Muscle of leg (tissue), 11 donors: ENCODE results near the gene HOXD10. TPM values are rescaled to one million over a fixed set of nuclear protein-coding genes. Genes with fewer than 3 reads are reported as not detected.

ENCODE experiments used
- DNase-seq: peaks from one replicate; pipeline ENCODE4 v3.0.0; 2013
- H3K27ac ChIP-seq: one replicate; pipeline ENCODE4 v1.5.1; 2013; ENCODE audit warnings: mild to moderate bottlenecking, low read length, control low read depth
- H3K27me3 ChIP-seq: one replicate; pipeline ENCODE4 v1.6.1; 2013; ENCODE audit warnings: low read length; ENCODE audit not compliant: control insufficient read depth, insufficient read depth
- H3K36me3 ChIP-seq: one replicate; pipeline ENCODE4 v1.6.1; 2013; ENCODE audit warnings: low read length; ENCODE audit not compliant: control insufficient read depth, insufficient read depth
- H3K4me1 ChIP-seq: one replicate; pipeline ENCODE4 v1.6.1; 2013; ENCODE audit warnings: low read length; ENCODE audit not compliant: control insufficient read depth, insufficient read depth
- H3K4me3 ChIP-seq: one replicate; pipeline ENCODE4 v1.5.1; 2013; ENCODE audit warnings: low read length, control low read depth
- H3K9me3 ChIP-seq: replicated peaks from 2 replicates; pipeline ENCODE4 v1.6.1; 2013; ENCODE audit warnings: low read depth, low read length; ENCODE audit not compliant: control insufficient read depth
- WGBS: methylation state at CpG from one replicate; pipeline ENCODE4 v1.1.5; 2013; ENCODE audit warnings: missing lambda C conversion rate; ENCODE audit not compliant: insufficient coverage; 5-methylcytosine and 5-hydroxymethylcytosine counted together
- polyA plus RNA-seq, 8 donors: library from polyadenylated mRNA; unstranded; fragments of 120-200 nt; gene quantifications; one replicate each; pipeline versions ENCODE4 v1.2.1 to v1.2.3, GENCODE V29; 2013; ENCODE audit warnings: inconsistent platforms in 1 of 8, low replicate concordance in 1 of 8; ENCODE audit not compliant: insufficient read length in 8 of 8, insufficient read depth in 1 of 8
- total RNA-seq: library from RNA; stranded (reverse); fragments of 120-200 nt; gene quantifications from one replicate; pipeline ENCODE4 v1.2.4, GENCODE V29; 2013

The HOXD10 gene
- total and polyA plus RNA-seq, 9 donors, result 0.05 to 4.6 (median 0.21) TPM; not detected in 2

DNA sequence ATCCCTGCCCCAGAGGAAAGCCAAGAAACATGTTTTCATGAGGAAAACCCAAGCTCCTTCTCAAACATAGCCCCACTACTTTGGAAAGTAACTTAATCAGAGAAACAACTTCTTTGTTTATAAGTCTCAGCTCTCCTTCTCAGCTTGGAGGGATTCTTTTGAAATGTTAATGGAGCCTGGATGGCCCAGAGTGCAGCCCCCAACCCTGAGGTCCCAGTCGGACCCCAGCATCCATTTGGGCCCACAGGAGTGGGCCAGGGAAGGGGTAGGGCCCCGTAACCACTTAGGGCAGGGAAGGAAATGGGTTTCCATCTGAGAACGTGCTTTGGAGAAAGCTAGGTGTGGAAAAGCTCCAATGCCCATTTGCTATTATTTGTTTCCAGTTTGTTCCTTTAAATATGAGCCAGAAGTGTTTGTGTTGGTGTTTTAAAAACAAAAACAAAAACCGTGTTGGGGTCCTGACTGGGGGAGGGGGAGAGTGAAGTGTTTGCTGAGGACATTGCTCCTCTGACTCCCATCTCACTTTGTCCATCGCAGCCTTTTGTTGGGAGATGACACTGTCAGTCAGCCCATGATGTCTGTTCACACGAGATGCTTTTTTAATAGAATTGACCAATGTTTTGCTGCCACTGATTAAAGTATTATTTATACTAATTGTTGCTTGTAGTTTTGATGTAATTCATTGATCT lies 38.9 kb downstream of the HOXD10 start:
- no peak overlapping the region for H3K27ac ChIP-seq
- H3K27me3 ChIP-seq, result peaks cover 85% of the 10 kb centered on the region
- DNase-seq, result no peak
- no peak overlapping the region for H3K4me3 ChIP-seq
- H3K36me3 ChIP-seq, result peaks cover 18% of the 10 kb centered on the region
- peaks cover 30% of the 10 kb centered on the region for H3K4me1 ChIP-seq
- 67% methylated on average over 1 of the region's 6 CpGs for WGBS
- H3K9me3 ChIP-seq, result no peaks in the 10 kb centered on the region

DNA sequence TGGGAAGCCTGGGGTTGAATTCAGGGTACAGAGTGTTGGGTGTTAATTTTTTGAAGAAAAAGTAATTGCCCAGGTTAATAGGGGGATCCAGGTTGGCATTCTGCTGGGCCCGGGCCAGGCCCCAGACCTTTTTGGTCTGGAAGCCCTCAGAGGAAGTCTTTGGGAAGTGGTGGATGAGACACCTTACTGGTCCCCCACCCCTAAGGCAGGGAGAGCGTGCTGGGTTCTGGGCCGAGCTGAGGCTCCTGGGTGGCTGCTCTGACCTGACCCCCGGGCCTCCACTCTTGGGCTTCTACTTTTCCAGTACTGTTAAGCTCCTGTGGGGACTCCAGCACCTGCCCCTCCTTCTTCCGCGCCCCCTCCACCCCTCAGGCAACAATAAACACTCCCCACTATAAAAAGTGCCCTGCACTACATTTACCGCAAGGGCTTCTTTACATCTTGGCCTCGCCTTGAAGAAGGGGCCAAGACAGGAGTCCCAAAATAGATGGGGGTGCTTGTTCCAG lies 39.8 kb downstream of the HOXD10 start:
- WGBS, result 81% methylated on average over 3 of the region's 8 CpGs
- Histone ChIP-seq H3K4me1 (peaks cover 34% of the 10 kb centered on the region), H3K4me3 (no peak overlapping the region), H3K9me3 (no peaks in the 10 kb centered on the region), H3K27ac (no peak overlapping the region), H3K36me3 (peaks cover 15% of the 10 kb centered on the region), H3K27me3 (peaks cover 85% of the 10 kb centered on the region)
- no peak for DNase-seq

DNA sequence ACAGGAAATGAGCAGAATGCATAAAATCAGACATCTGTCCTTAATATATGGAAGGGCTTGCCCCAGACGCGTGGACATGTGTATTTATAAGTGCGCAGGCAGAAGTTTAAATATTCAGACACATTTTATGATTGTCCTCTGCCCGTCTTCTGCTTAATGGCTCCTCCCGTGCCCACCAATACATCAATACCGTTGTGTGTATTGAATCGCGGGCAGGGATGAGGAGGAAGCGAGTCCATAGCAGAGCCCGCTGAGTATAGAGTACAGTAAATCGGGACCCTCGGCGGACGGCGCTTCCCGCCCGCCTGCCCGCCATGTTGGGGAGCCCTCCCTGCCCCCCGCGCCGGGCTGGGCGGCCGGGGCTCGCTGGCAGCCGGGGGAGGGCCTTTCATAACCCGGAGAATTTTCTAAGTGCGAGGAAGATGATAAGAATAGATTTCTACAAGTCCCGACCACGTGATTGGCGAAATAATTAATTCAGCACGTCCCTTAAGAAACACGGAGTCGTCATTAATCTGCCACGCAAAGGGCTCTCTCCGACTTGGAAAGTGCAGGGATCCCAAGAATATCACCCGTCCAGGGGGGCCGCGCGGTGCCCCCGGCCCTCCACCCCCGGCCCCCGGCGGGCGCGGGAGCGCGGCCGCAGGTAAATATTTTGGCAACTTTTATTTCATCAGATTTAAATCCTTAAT lies 40.4 kb downstream of the HOXD10 start, which contains the start of gene HOXD3:
Gene HOXD3, plus strand, starts transcription at position 501 of the 692 bp plus-strand sequence. CDS start 11,808 bp downstream, outside the sequence.
- H3K9me3 ChIP-seq, result no peaks in the 10 kb centered on the region
- no peak for DNase-seq
- H3K4me1 ChIP-seq, result peaks cover 38% of the 10 kb centered on the region
- H3K4me3 ChIP-seq, result peak within 1 kb of the TSS; percentile 10
- H3K27ac ChIP-seq, result no peak within 1 kb of the TSS
- 29% methylated on average over 33 of the region's 48 CpGs for WGBS
- peaks cover 15% of the 10 kb centered on the region for H3K36me3 ChIP-seq
- H3K27me3 ChIP-seq, result peaks cover 85% of the 10 kb centered on the region

DNA sequence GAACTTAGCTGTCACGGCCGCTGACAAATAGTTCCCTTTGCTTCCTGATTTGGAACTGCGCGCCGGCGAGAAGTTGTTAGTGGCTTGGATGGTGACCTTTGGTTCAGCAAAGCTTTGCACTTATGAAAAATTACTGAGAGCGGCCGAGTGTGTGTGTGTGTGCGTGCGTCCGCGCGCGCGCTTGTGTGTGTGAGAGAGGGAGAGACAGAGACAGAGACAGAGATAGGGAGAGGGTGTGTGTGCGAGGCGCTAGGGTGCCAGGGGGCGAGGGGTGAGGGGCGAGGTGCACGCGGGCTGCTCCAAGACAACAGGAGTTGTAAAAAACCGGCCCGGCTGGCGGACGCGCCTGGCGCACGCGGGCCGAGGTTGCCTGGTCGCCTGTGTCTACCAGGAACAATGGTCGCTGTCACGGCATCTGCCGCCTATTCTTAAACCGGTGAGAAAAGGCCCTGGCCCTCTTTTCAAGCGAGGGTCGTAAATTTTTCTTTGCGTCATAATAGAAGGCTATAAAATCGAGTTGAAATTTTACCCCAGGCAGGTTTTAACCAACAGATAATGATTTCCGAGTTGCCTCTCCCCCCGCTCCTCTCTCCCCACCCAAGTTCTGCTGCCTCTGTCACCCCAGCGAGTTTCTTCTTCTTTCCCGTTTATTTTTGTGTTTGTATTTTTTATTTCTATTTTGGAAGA lies 41.1 kb downstream of the HOXD10 start:
- H3K4me1 ChIP-seq, result peaks cover 45% of the 10 kb centered on the region
- peaks cover 12% of the 10 kb centered on the region for H3K36me3 ChIP-seq
- H3K27ac ChIP-seq, result no peak overlapping the region
- peak overlapping the region; percentile 10 for H3K4me3 ChIP-seq
- no peaks in the 10 kb centered on the region for H3K9me3 ChIP-seq
- WGBS, result 42% methylated on average over 38 of the region's 43 CpGs
- no peak for DNase-seq
- H3K27me3 ChIP-seq, result peaks cover 85% of the 10 kb centered on the region

DNA sequence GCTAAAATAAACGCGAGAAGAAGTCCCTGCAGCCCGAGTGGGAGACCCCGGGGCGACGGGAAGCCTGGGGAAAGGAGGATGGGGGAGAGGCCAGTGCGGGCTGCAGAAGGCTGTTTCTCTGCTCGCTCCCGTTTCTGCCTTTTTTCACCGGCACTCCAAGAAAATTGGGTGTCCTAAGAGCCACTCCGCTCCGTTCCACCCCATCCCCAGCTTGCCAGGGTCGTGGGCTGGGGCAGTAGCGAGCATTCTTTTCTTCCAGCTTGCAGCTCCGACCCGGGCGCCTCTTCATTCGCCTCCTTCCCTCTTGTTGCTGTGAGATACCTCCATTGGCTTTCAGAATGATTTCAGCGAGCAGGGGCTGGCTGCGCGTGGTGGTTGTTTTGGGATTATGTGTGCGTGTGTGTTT lies 41.6 kb downstream of the HOXD10 start:
- peaks cover 85% of the 10 kb centered on the region for H3K27me3 ChIP-seq
- WGBS, result 60% methylated on average over 11 of the region's 22 CpGs

DNA sequence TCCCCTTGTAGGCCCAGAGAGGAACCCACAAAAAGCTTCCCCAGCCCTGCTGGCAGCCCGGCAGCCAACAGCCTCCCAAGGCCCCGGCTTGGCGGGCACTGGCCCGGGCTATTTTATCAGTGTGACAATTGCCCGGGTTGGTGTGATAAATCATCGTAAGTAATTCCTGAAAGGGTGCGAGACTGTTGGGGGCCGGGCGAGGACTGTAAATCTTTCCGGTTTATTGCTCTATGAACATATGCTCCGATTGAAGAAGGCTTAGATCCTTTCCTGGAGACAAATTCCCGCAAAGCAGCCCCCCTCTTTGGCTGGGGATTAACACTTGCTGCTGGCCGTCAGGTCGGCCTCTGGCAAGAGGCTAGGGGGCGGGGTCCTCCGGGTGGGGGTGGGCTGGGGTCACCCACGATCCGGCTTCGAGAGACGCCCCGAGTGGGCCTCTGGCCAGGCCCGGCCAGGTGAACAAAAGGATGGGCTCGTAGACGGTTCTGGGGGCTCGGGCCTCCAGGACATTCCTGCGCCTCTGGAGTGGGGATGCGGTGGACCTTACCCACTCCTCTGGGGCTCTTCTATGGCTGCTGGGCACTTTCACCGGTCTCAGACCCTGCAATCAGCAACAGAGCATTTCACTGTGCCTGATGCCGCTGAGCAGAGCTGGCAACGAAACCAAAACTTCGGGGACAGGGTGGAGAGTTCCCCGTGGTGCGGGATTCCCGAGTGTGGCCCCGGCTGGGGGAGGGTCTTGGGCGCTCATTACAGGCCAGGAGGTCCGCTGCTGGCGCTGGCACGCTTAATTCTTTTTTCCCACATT lies 42.5 kb downstream of the HOXD10 start:
- Histone ChIP-seq H3K9me3 (peaks cover 3% of the 10 kb centered on the region), H3K4me3 (no peak overlapping the region), H3K27me3 (peaks cover 90% of the 10 kb centered on the region), H3K4me1 (peaks cover 51% of the 10 kb centered on the region), H3K36me3 (peaks cover 3% of the 10 kb centered on the region), H3K27ac (no peak overlapping the region)
- DNase-seq, result no peak
- WGBS, result 43% methylated on average over 22 of the region's 39 CpGs

More for the DNA sequence above, 41.6 kb downstream of the HOXD10 start:
- no peak for DNase-seq
- no peak overlapping the region for H3K4me3 ChIP-seq
- no peak overlapping the region for H3K27ac ChIP-seq
- no peaks in the 10 kb centered on the region for H3K9me3 ChIP-seq
- H3K36me3 ChIP-seq, result peaks cover 9% of the 10 kb centered on the region
- H3K4me1 ChIP-seq, result peaks cover 51% of the 10 kb centered on the region

DNA sequence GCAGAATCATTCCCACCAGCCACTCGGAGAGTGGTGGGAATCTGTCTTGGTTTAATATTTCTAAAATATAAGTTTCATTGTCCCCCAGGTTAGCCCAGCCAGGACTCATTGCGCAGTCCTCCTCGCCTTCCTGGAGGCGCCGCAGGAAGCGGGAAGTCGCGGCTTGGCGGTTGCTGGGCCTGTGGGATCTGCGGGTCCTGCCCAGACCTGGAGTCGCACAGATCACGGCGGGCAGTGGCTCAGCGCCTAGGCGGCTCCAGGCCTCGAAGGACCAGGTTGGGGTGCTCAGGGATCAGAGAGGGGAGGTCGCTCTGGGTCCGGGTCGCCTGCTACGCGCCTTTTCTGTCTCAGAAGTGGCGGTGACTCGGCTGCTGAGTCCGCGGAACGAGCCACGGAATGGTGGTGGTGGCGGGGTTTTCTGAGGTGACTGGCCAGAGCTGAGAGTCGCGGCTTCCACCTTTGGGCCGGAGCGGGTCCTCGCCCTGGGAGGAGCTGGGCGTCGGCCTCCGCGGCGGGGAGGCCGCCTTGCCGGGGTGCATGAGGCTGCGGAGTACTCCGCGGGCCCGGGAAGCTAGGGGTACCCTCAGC lies 43.2 kb downstream of the HOXD10 start:
- H3K27me3 ChIP-seq, result peaks cover 94% of the 10 kb centered on the region
- peaks cover 3% of the 10 kb centered on the region for H3K9me3 ChIP-seq
- no peak overlapping the region for H3K27ac ChIP-seq
- DNase-seq, result no peak
- no peaks in the 10 kb centered on the region for H3K36me3 ChIP-seq
- H3K4me1 ChIP-seq, result peaks cover 55% of the 10 kb centered on the region
- peak overlapping the region; percentile 26 for H3K4me3 ChIP-seq
- 28% methylated on average over 36 of the region's 44 CpGs for whole genome bisulfite sequencing

DNA sequence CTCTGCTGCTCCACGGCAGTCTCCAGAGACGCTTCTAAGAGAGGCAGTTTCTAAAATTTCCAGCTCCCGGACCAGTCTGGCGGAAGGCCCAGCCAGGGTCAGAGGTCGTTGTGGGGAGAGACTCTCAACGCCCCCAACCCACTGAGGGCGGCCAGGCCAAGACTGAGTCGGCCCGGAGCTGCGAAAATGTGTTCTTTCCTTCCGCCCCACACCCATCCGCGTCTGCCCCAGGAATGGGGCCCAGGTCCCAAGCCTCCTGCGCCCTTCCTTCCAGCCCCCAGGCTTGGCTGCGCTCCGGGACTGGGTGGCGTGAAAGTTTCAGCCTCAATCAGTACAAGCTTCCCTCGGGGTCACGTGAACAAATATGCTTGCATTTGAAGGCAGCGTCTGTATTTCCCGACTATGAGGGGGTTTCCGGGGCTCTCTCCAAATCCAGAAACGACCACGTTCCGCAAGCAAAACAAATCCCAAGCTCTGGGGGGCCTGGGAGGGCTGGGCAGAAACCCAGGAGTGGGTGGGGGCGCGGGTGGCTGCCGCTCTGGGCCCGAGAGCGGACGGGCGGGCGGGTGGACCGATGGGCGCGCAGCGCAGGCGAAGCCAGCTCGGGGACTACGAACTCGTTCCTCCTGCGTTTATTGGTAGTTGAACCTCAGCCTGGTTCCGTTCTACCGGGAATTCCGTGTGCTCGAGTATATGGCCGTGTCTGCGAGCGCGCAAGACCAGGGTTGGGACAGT lies 43.8 kb downstream of the HOXD10 start:
- H3K36me3 ChIP-seq, result no peaks in the 10 kb centered on the region
- H3K9me3 ChIP-seq, result peaks cover 3% of the 10 kb centered on the region
- peaks cover 62% of the 10 kb centered on the region for H3K4me1 ChIP-seq
- H3K27ac ChIP-seq, result no peak overlapping the region
- DNase-seq, result peak; percentile 60
- 29% methylated on average over 37 of the region's 50 CpGs for WGBS
- H3K4me3 ChIP-seq, result peak overlapping the region; percentile 26
- peaks cover 96% of the 10 kb centered on the region for H3K27me3 ChIP-seq
